HG03354 (cell line): Measurements from ENCODE around the gene MRM3.
A peak's percentile ranks its signal among the peaks of the same experiment; 100 is the strongest.
"Not testable (repeated sequence)": the region's sequence is repeated elsewhere in the genome, so short reads cannot be mapped to it uniquely, and the experiment has no call there.

Experiments used
- ATAC-seq: cut with Tn5 transposase; IDR thresholded peaks from one replicate; pipeline ENCODE4 v1.9.1; 2021; ENCODE audit warnings: mild to moderate bottlenecking; ENCODE audit not compliant: unreplicated experiment, poor library complexity, severe bottlenecking

The MRM3 gene

DNA sequence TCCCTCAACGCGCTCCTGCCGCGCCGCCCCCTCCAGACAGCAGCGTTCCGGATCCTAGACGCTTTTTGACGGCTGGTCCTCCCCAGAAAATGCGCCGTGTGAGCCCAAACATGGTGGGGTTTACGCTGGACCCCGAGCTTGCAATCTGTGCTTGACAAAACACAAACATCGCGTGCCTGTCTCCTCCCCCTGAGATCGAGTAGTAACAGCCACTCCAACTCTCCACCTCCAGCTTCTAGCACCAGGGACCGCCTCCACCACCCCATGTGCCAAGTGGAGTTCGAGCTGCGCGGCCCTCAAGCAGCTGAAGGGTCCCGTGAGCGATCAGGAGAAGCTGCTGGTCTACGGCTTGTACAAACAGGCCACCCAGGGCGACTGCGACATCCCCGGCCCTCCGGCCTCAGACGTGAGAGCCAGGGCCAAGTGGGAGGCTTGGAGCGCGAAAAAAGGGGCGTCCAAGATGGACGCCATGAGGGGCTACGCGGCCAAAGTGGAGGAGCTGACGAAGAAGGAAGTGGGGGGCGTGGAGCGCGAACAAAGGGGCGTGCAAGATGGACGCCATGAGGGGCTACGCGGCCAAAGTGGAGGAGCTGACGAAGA is 29.4 kb upstream of the MRM3 start:
- peak; percentile 22 for ATAC-seq

GRCh38 chr17:753418-753817 is 28.7 kb upstream of the MRM3 start:
- ATAC-seq = no peak

- ATAC-seq = not testable (repeated sequence)
These were observed 26.7 kb upstream of the MRM3 start for GRCh38 chr17:755319-755961.

- not testable (repeated sequence) for ATAC-seq
These were observed 26.1 kb upstream of the MRM3 start for GRCh38 chr17:756010-756567.

DNA sequence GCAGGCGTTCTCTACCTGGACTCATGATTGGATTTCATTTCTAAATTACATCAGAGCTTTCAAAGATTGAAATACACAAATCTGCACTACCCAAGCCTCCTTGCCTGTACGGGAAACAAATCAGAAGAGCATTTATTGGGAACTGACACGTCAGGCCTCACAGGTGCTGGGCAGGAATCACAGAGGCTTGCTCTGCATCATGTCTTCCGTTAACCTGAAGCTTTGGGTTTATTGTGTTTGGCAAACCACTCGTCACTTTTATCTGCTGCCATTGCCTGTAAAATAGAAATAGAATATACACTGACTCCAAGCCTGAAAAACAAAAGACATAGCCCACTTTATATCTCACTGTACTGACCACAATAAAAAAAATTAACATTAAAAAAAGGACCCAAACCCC is 22.2 kb upstream of the MRM3 start:
- no peak for ATAC-seq

DNA sequence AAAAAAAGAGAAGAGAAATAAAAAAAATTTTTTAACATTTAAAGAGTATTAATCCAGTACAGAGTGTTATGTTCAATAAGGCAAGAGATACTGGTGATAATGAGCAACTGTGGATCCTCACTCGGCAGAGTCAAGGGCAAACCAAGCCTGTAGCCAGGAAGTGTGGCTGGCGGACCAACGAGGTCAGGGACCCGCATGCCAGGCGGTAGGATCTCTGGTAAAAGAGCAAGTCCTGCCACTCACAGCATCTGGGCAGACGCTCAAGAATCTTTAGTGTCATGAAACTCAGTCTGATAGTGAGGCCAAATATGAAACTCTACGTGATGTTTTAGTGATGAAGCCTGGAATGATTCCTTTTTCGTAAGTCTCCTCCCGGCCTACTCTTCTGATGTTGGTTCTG is 21.8 kb upstream of the MRM3 start:
- ATAC-seq = no peak

- ATAC-seq = no peak
These were observed 15.1 kb upstream of the MRM3 start for GRCh38 chr17:767076-767475.

GRCh38 chr17:773016-773415 is 9.1 kb upstream of the MRM3 start:
- no peak for ATAC-seq

- ATAC-seq = no peak
These were observed 8.5 kb upstream of the MRM3 start for GRCh38 chr17:773467-774312.

- ATAC-seq = no peak
These were observed 7.9 kb upstream of the MRM3 start for GRCh38 chr17:774313-774584.

DNA sequence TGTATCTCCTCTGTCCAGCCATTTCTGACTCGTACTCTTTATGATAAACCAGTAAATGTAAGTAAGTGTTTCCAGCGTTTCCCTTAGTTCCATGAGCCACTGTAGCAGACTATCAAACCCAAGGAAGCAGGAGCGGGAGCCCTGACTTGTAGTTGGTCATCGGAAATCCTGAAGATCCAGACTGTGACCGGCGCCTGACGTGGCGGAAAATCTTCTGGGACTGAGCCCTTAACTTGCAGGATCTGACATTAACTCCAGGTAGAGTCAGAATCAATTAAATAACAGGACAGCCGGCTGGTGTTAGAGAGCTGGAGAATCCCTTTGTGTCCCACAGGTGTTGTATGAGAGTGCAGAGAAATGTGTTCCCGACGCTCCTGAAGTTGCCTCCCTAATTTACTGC is 4.1 kb upstream of the MRM3 start:
- no peak for ATAC-seq

- no peak for ATAC-seq
These were observed 2.0 kb downstream of the MRM3 start for GRCh38 chr17:784143-784542.

GRCh38 chr17:785901-786300 is 3.7 kb downstream of the MRM3 start:
- not testable (repeated sequence) for ATAC-seq

GRCh38 chr17:787641-788221 is 5.6 kb downstream of the MRM3 start:
- no peak for ATAC-seq

GRCh38 chr17:788551-788950 is 6.4 kb downstream of the MRM3 start:
- no peak for ATAC-seq

DNA sequence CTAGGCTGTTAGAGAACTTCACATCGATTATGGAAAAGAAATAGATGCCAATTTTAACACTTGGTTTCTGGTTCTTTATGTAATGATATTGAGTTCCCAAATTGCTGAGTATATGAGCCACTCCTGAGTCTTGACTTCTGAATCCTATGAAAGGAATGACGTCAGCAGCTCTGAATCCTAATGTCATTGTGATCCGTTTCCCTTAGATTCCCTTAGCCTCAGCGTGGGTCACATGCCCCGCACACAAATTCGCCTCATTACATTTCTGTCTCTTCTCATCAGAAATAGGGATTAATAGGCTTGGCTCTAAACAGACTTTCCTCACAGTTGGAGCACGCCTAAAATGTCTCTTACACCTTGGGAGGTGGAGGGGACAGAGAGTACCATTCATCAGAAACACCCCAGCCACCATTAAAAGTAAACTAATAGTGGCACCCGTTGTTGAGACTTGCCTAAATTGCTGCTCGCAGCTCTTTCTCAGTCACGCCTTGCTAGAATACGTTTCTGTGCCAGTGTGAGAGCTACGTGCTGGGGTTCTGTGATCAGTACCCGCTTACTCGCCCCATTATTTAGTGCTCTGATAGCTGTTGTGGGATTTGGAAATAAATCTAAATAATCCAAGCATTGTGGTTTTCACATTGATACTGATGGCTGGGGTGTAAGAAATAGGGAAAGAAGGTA is 7.1 kb downstream of the MRM3 start:
- ATAC-seq = no peak

DNA sequence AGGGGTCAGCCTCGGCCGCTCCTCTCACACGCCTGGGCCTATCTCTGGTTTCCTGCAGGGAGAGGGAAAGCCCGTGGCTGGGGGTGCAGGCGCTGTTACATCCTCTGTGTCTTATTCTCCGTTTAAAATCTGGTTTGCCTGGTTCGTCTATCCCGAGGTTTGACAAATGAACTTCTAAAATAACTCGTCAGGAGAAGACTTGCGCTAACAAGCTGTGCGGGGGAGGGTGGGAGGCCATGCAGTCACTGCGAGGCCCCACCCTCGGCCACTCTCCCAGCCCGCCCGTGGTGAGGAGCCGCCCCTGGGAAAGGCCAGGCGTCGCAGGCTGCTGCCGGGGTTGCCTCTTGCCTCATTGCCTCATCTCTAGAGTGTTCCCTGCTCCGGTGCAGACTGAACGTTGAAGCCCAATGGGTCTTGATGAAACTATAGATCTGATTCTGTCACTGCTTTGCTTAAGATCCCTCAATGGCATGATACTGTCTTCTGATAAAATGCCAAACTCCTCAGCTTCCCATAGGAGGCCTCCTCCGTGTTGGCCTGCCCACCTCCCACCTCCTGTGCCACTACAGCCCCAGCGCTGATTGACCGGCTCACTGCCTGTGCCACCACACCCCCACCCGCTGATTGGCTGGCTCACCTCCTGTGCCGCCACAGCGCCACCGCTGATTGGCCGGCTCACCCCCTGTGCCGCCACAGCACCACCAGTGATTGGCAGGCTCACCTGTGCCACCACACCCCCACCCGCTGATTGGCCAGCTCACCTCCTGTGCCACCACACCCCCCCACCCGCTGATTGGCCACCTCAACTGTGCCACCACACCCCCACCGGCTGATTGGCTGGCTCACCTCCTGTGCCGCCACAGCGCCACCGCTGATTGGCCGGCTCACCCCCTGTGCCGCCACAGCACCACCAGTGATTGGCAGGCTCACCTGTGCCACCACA is 8.0 kb downstream of the MRM3 start:
- not testable (repeated sequence) for ATAC-seq

DNA sequence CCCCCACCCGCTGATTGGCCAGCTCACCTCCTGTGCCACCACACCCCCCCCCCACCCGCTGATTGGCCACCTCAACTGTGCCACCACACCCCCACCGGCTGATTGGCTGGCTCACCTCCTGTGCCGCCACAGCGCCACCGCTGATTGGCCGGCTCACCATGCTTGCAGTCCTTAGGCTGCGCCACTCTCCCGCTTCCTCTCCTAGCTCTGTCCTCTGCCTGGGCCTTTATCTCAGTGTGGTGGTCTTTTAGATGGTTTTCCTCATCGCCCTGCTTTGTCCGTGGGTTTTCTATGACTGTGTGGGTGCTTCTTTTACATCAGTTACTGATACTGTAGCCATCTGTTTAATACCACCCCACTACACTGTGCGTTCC is 8.7 kb downstream of the MRM3 start:
- not testable (repeated sequence) for ATAC-seq

DNA sequence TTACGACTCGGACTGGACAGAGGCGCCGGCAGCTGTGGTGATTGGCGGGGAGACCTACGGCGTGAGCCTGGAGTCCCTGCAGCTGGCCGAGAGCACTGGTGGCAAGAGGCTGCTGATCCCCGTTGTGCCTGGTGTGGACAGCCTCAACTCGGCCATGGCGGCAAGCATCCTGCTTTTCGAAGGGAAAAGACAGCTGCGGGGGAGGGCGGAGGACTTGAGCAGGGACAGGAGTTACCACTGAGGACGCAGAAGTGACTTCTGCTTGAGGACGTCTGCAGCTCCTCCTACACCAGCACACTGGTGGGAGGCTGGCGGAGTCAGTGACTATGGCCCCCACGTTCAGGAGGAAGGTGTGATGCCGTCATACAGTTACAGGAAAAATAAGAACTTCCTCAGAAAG is 9.7 kb downstream of the MRM3 start:
- ATAC-seq = no peak
